Activated CD8-positive, alpha-beta memory T cell treated with anti-CD3 and anti-CD28 coated beads for 24 hours (primary cell): Measurements from ENCODE around the gene OR10H4.
"Not testable (repeated sequence)": the region's sequence is repeated elsewhere in the genome, so short reads cannot be mapped to it uniquely, and the experiment has no call there.

Source experiments
- DNase-seq: peaks from one replicate; pipeline ENCODE4 v3.0.0-alpha.2; 2020

The OR10H4 gene

GRCh38 chr19:15948223-15949058 lies at the start of gene OR10H4:
OR10H4 (plus strand) TSS chr19:15949008; CDS start chr19:15949008, 0 bp downstream.
- no peak for DNase-seq

- not testable (repeated sequence) for DNase-seq
Measured at GRCh38 chr19:15899561-15899960, 49.2 kb upstream of the OR10H4 start.

GRCh38 chr19:15900032-15900431 lies 48.8 kb upstream of the OR10H4 start:
- not testable (repeated sequence) for DNase-seq

- DNase-seq = no peak
Measured at GRCh38 chr19:15900504-15900903, 48.3 kb upstream of the OR10H4 start.

- DNase-seq = no peak
Measured at GRCh38 chr19:15902254-15902653, 46.6 kb upstream of the OR10H4 start.

- not testable (repeated sequence) for DNase-seq
Measured at GRCh38 chr19:15902898-15903297, 45.9 kb upstream of the OR10H4 start.

- no peak for DNase-seq
Measured at GRCh38 chr19:15905026-15905425, 43.8 kb upstream of the OR10H4 start.

GRCh38 chr19:15911599-15912235 lies 37.1 kb upstream of the OR10H4 start:
- DNase-seq = peak; percentile 50

- no peak for DNase-seq
Measured at GRCh38 chr19:15913384-15913783, 35.4 kb upstream of the OR10H4 start.

- no peak for DNase-seq
Measured at GRCh38 chr19:15913830-15914229, 35.0 kb upstream of the OR10H4 start.

- DNase-seq = no peak
Measured at GRCh38 chr19:15915109-15915508, 33.7 kb upstream of the OR10H4 start.

GRCh38 chr19:15919243-15919642 lies 29.6 kb upstream of the OR10H4 start:
- DNase-seq = no peak

GRCh38 chr19:15922021-15922420 lies 26.8 kb upstream of the OR10H4 start:
- no peak for DNase-seq

- no peak for DNase-seq
Measured at GRCh38 chr19:15923702-15924101, 25.1 kb upstream of the OR10H4 start.

- DNase-seq = no peak
Measured at GRCh38 chr19:15926484-15926883, 22.3 kb upstream of the OR10H4 start.

- DNase-seq = no peak
Measured at GRCh38 chr19:15928321-15928720, 20.5 kb upstream of the OR10H4 start.

- not testable (repeated sequence) for DNase-seq
Measured at GRCh38 chr19:15933761-15934331, 15.0 kb upstream of the OR10H4 start.

GRCh38 chr19:15934332-15935078 lies 14.3 kb upstream of the OR10H4 start, which contains the start of gene CYP4F11:
CYP4F11 (minus strand) TSS chr19:15934529; CDS start chr19:15934408, 121 bp downstream.
- DNase-seq = no peak

- DNase-seq = no peak
Measured at GRCh38 chr19:15935167-15935702, 13.6 kb upstream of the OR10H4 start.

- DNase-seq = no peak
Measured at GRCh38 chr19:15936173-15936572, 12.6 kb upstream of the OR10H4 start.

- no peak for DNase-seq
Measured at GRCh38 chr19:15936950-15937349, 11.9 kb upstream of the OR10H4 start.

GRCh38 chr19:15937771-15938170 lies 11.0 kb upstream of the OR10H4 start:
- DNase-seq = no peak

GRCh38 chr19:15944401-15944800 lies 4.4 kb upstream of the OR10H4 start:
- no peak for DNase-seq
